IMR-90 (cell line): Measurements from ENCODE around the gene AGMO. TPM values are rescaled to one million over a fixed set of nuclear protein-coding genes. Genes with fewer than 3 reads are reported as not detected.

Experiments
- ATAC-seq: fragments of 200-7000 bp; cut with Tn5 transposase; 2 replicates; pipeline ENCODE4 v1.9.1; 2020; ENCODE audit warnings: low read depth, mild to moderate bottlenecking, moderate library complexity
- BruUV-seq: library from RNA; stranded (reverse); fragments of 400-500 nt; replicated peaks from 2 replicates; lab custom pipeline; 2021; lab: Mats Ljungman, UMichigan
- CTCF ChIA-PET: fragments of 300-600 bp; formaldehyde crosslinking; extraction: SDS; loops from one replicate; lab custom pipeline; 2021; ENCODE audit warnings: antibody characterized with exemption; lab: Yijun Ruan, JAX
- POLR2A ChIA-PET: fragments of 300-600 bp; sonication (Branson Sonifier 250); formaldehyde crosslinking; loops from one replicate; lab custom pipeline; 2022; ENCODE audit warnings: antibody characterized with exemption; ENCODE audit not compliant: unreplicated experiment; lab: Charles Lee
- DNase-seq: peaks from one replicate; pipeline ENCODE4 v3.0.0; 2013
- H2AFZ ChIP-seq: replicated peaks from 2 replicates; pipeline ENCODE3; 2013; ENCODE audit warnings: low read length, mild to moderate bottlenecking; ENCODE audit not compliant: poor library complexity
- H2AK5ac ChIP-seq: 2 replicates; pipeline ENCODE4 v1.6.1; 2013; ENCODE audit warnings: low read depth, low read length, inconsistent platforms
- H2AK9ac ChIP-seq: replicated peaks from 2 replicates; pipeline ENCODE3; 2013; ENCODE audit warnings: mild to moderate bottlenecking, low read depth, low read length, moderate library complexity; ENCODE audit not compliant: poor library complexity
- H2BK120ac ChIP-seq: 2 replicates; pipeline ENCODE4 v1.6.1; 2013; ENCODE audit warnings: low read depth, low read length, inconsistent platforms
- H2BK15ac ChIP-seq: 3 replicates; pipeline ENCODE4 v1.6.1; 2013; ENCODE audit warnings: low read depth, low read length, inconsistent platforms
- H2BK20ac ChIP-seq: 2 replicates; pipeline ENCODE4 v1.6.1; 2013; ENCODE audit warnings: low read depth, mild to moderate bottlenecking, inconsistent platforms, low read length, moderate library complexity
- H2BK5ac ChIP-seq: 2 replicates; pipeline ENCODE4 v1.6.1; 2013; ENCODE audit warnings: mild to moderate bottlenecking, low read depth, low read length, inconsistent platforms; ENCODE audit not compliant: poor library complexity, severe bottlenecking
- H3K14ac ChIP-seq: replicated peaks from 2 replicates; pipeline ENCODE4 v1.6.1; 2013; ENCODE audit warnings: low read depth, low read length, inconsistent platforms
- H3K18ac ChIP-seq: 2 replicates; pipeline ENCODE4 v1.6.1; 2013; ENCODE audit warnings: low read depth, low read length, control low read depth
- H3K23ac ChIP-seq: 2 replicates; pipeline ENCODE4 v1.6.1; 2013; ENCODE audit warnings: low read depth, low read length, inconsistent platforms
- H3K27ac ChIP-seq: 2 replicates; pipeline ENCODE4 v1.5.1; 2013; ENCODE audit warnings: mild to moderate bottlenecking, control low read depth, low read length; ENCODE audit not compliant: insufficient read depth
- H3K27me3 ChIP-seq: 2 replicates; pipeline ENCODE4 v1.6.1; 2013; ENCODE audit warnings: low read length; ENCODE audit not compliant: control insufficient read depth, insufficient read depth
- H3K36me3 ChIP-seq: 2 replicates; pipeline ENCODE4 v1.6.1; 2013; ENCODE audit warnings: low read length, mixed read lengths; ENCODE audit not compliant: control insufficient read depth, insufficient read depth
- H3K4ac ChIP-seq: 2 replicates; pipeline ENCODE4 v1.6.1; 2013; ENCODE audit warnings: low read depth, low read length, inconsistent platforms
- H3K4me1 ChIP-seq: 2 replicates; pipeline ENCODE4 v1.6.1; 2013; ENCODE audit warnings: low read length, mixed read lengths; ENCODE audit not compliant: control insufficient read depth, insufficient read depth
- H3K4me2 ChIP-seq: 2 replicates; pipeline ENCODE4 v1.6.1; 2013; ENCODE audit warnings: low read depth, mild to moderate bottlenecking, control low read depth, low read length, moderate library complexity
- H3K4me3 ChIP-seq: 2 replicates; pipeline ENCODE4 v1.5.1; 2013; ENCODE audit warnings: low read depth, mild to moderate bottlenecking, control low read depth, low read length, moderate library complexity; ENCODE audit not compliant: insufficient read depth
- H3K56ac ChIP-seq: 2 replicates; pipeline ENCODE4 v1.6.1; 2013; ENCODE audit warnings: low read length, inconsistent platforms; ENCODE audit not compliant: insufficient read depth; ENCODE audit errors: extremely low read depth
- H3K79me1 ChIP-seq, 2 experiments: 2 replicates each; pipeline ENCODE4 v1.6.1; 2013; ENCODE audit warnings: low read length in 2 of 2, inconsistent platforms in 1 of 2, low read depth in 1 of 2
- H3K9ac ChIP-seq: 2 replicates; pipeline ENCODE4 v1.6.1; 2013; ENCODE audit warnings: low read depth, low read length, control low read depth
- H3K9me1 ChIP-seq: 2 replicates; pipeline ENCODE4 v1.6.1; 2013; ENCODE audit warnings: low read length, inconsistent platforms; ENCODE audit not compliant: insufficient read depth
- H3K9me3 ChIP-seq: 2 replicates; pipeline ENCODE4 v1.6.1; 2013; ENCODE audit warnings: low read length; ENCODE audit not compliant: control insufficient read depth, insufficient read depth
- H4K20me1 ChIP-seq: 2 replicates; pipeline ENCODE4 v1.6.1; 2013; ENCODE audit warnings: low read length, inconsistent platforms; ENCODE audit not compliant: insufficient read depth
- H4K5ac ChIP-seq: 2 replicates; pipeline ENCODE4 v1.6.1; 2013; ENCODE audit warnings: mild to moderate bottlenecking, low read depth, low read length, control low read depth
- H4K8ac ChIP-seq, 2 experiments: 2 replicates each; pipeline ENCODE4 v1.6.1; 2013; ENCODE audit warnings: low read depth in 2 of 2, low read length in 2 of 2, control low read depth in 1 of 2, inconsistent platforms in 1 of 2
- H4K91ac ChIP-seq: 2 replicates; pipeline ENCODE4 v1.6.1; 2013; ENCODE audit warnings: low read depth, low read length, inconsistent platforms; ENCODE audit not compliant: insufficient read depth
- BHLHE40 ChIP-seq: fragments of 150-350 bp; IDR thresholded peaks from 2 replicates; pipeline ENCODE4 v1.6.1; 2016; ENCODE audit warnings: mild to moderate bottlenecking, low read depth, low read length
- CEBPB ChIP-seq: IDR thresholded peaks from 2 replicates; pipeline ENCODE4 v1.6.1; 2012; ENCODE audit warnings: low read depth, low read length, improper control_type of control experiment
- CTCF ChIP-seq: conservative IDR thresholded peaks from 2 replicates; pipeline ENCODE4 v1.5.1; 2012; ENCODE audit warnings: mild to moderate bottlenecking, low read depth, low read length, improper control_type of control experiment
- MAZ ChIP-seq: IDR thresholded peaks from 2 replicates; pipeline ENCODE4 v1.6.1; 2012; ENCODE audit warnings: low read depth, mild to moderate bottlenecking, low read length, improper control_type of control experiment, moderate library complexity, borderline replicate concordance
- NFE2L2 ChIP-seq: fragments of 150-350 bp; IDR thresholded peaks from 2 replicates; pipeline ENCODE4 v1.6.1; 2016; ENCODE audit warnings: low read depth, mild to moderate bottlenecking, low read length
- RCOR1 ChIP-seq: IDR thresholded peaks from 2 replicates; pipeline ENCODE4 v1.6.1; 2012; ENCODE audit warnings: mild to moderate bottlenecking, low read length, improper control_type of control experiment; ENCODE audit not compliant: insufficient replicate concordance
- RFX5 ChIP-seq: IDR thresholded peaks from 2 replicates; pipeline ENCODE4 v1.8.0; 2012; ENCODE audit warnings: low read depth, mild to moderate bottlenecking, low read length, moderate library complexity
- SMC3 ChIP-seq: fragments of 150-350 bp; IDR thresholded peaks from 2 replicates; pipeline ENCODE4 v1.6.1; 2016; ENCODE audit warnings: low read depth, mild to moderate bottlenecking, antibody characterized with exemption, low read length, moderate library complexity
- WGBS, 2 experiments: methylation state at CpG; one replicate each; pipeline versions ENCODE4 v1.1.5 to v1.1.7; 2013; ENCODE audit warnings: missing lambda C conversion rate in 2 of 2; ENCODE audit not compliant: insufficient read length in 1 of 2; ENCODE audit errors: extremely low coverage in 2 of 2; 5-methylcytosine and 5-hydroxymethylcytosine counted together
- dilution Hi-C: fragments of 300-500 bp; cut with HindIII; formaldehyde crosslinking; loops from one replicate; pipeline ENCODE4 v1.14.3; 2018; ENCODE audit warnings: low sequenced_read_pairs; ENCODE audit not compliant: unreplicated experiment
- in situ Hi-C: fragments of 300-500 bp; cut with MboI; formaldehyde crosslinking; loops from 3 replicates; pipeline ENCODE4 v1.14.3; 2019; ENCODE audit warnings: low sequenced_read_pairs, inconsistent platforms, mixed read lengths
- intact Hi-C: fragments of 100-400 bp; cut with micrococcal nuclease; formaldehyde crosslinking; loops from 2 replicates; pipeline ENCODE4 v1.10.0; 2022
- polyA plus RNA-seq, 3 experiments: library from polyadenylated mRNA; depleted of rRNA; stranded (reverse); fragments of >200 nt; gene quantifications; 2 replicates each; pipeline ENCODE4 v1.2.3, GENCODE V29; 2012; ENCODE audit warnings: low replicate concordance in 1 of 3
- total RNA-seq: library from RNA; depleted of rRNA; stranded (reverse); fragments of >200 nt; gene quantifications from 2 replicates; pipeline ENCODE4 v1.2.3, GENCODE V29; 2012

AGMO gene
- total and polyA plus RNA-seq, 2 of the 4 experiments (the other 2 are of a cell fraction), result not detected

DNA sequence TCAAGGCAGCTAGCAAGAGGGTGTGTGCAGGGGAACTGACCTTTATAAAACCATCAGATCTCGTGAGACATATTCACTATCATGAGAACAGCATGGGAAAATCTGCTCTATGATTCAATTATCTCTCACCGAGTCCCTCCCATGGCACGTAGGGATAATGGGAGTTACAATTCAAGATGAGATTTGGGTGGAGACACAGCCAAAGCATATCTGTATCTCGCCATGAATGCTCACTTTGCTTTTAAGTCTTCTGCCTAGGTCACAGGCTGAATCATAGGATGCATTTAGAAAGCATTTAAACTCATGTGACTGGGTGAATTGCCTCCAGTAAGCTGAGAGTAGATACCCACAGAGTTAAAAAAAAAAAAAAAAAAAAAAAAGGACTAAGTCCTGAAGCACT lies 220.0 kb downstream of the AGMO start:
- WGBS, 2 experiments, result no CpG with 5 or more reads among the region's 4 CpGs
- 0 out of 2 replicates have a peak, but pooled peaks cover 1% of the 10 kb centered on the region for H3K4me1 ChIP-seq

More for the DNA sequence above, 220.0 kb downstream of the AGMO start:
- POLR2A ChIA-PET, result no interaction called here
- no peak overlapping the region for H3K4ac ChIP-seq
- H3K27me3 ChIP-seq, result no peaks in the 10 kb centered on the region
- no peak overlapping the region for H4K91ac ChIP-seq
- no peak overlapping the region for H2BK20ac ChIP-seq
- no peak overlapping the region for H2BK5ac ChIP-seq
- in situ Hi-C loops (no loop called here), intact Hi-C loops (no loop called here), dilution Hi-C loops (no loop called here)
- no peak overlapping the region for H3K9ac ChIP-seq
- H2BK120ac ChIP-seq, result no peak overlapping the region
- H3K56ac ChIP-seq, result no peak overlapping the region
- no peak overlapping the region for H4K8ac ChIP-seq
- ATAC-seq (no peak), DNase-seq (no peak)
- H3K36me3 ChIP-seq, result no peaks in the 10 kb centered on the region
- no peak overlapping the region for H3K14ac ChIP-seq
- BruUV-seq, result no TSS peak
- H3K79me1 ChIP-seq, result no peaks in the 10 kb centered on the region
- H3K27ac ChIP-seq, result no peak overlapping the region
- TF ChIP-seq SMC3 (no peak), MAZ (no peak), CEBPB (no peak), RFX5 (no peak), CTCF (no peak), RCOR1 (no peak), BHLHE40 (no peak), NFE2L2 (no peak)
- H3K9me1 ChIP-seq, result no peaks in the 10 kb centered on the region; the same call in 1 of the 2 replicates
- H2AFZ ChIP-seq, result no peak overlapping the region
- H3K23ac ChIP-seq, result no peak overlapping the region
- no peak overlapping the region for H2AK5ac ChIP-seq
- no peak overlapping the region for H2BK15ac ChIP-seq
- no peak overlapping the region for H3K4me2 ChIP-seq
- H2AK9ac ChIP-seq, result no peak overlapping the region
- CTCF ChIA-PET, result no interaction called here
- no peaks in the 10 kb centered on the region for H4K20me1 ChIP-seq
- peaks cover 2% of the 10 kb centered on the region; the same call in 1 of the 2 replicates for H3K9me3 ChIP-seq
- no peak overlapping the region for H3K18ac ChIP-seq
- no peak overlapping the region for H4K5ac ChIP-seq
- no peak overlapping the region for H3K4me3 ChIP-seq
